GM19035 (cell line): ENCODE results near the gene NAT8L.

Experiments
- ATAC-seq: cut with Tn5 transposase; IDR thresholded peaks from one replicate; pipeline ENCODE4 v1.9.1; 2021; ENCODE audit not compliant: unreplicated experiment

NAT8L gene

DNA sequence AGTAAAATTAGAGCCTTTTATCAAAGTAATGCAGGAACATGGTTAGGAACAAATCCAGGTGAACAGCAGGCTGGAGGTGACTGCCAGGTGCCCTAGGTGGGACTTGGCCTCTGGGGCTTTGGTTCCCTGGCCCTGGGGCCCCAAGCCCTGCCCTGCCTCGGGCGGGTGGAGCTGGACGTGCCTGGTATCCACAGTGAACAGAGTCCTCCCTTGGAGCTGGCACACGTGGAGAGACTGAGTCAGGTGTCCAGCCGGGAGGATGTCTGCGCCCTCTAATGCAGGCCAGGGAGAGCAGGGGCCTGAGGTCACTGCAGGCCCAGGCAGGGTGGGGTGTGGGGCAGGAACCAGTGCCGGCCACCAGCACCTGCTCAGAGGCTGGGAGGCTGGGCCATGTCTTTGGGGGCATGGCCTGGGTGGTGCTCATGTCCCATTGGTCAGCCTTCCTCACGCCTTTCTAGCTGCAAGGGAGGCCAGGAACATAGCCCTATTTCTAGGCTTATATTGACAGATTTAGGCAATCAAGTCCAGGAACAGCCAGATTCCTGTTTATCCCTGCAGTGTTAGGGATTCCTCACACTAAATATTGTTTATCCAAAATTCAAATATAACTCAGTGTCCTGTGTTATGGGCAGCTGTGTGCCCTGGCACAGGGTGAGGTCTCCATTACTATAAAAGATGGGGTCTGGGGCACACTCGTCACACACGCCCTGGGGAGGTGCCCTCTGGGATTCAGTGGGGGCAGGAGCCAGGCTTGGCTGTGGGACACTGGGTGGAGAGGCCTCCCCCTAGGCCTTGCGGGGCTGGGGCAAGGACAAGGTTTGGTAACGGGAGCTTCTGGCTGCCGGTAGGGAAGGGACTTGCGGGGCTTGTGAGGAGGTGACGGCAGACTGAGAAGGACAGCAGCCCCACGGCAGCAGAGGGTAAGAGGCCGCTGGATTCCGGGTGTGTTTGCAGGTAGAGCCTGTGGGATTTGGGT, 14.3 kb upstream of the NAT8L start:
- ATAC-seq: no peak

DNA sequence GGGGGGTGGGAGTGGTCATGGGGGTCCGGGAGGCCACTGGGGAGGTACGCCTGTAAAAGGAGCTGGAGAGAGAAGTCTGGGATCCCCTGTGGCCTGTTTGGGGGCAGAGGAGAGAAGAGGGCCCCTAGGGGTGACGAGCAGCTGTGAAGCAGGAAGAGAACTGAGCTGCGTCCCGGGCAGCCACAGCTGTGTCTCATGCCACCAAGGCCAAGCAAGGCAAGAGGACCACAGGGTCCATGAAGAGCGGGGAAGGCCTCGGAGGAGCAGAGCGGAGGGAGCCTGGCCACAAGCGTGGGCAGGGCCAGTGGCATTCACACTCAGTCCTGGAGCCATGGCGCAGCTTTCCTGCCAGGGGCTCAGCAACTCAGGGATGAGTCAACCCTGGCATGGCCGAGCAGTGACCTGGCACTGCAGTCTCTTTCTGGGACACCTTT, 13.6 kb upstream of the NAT8L start:
- ATAC-seq: no peak

DNA sequence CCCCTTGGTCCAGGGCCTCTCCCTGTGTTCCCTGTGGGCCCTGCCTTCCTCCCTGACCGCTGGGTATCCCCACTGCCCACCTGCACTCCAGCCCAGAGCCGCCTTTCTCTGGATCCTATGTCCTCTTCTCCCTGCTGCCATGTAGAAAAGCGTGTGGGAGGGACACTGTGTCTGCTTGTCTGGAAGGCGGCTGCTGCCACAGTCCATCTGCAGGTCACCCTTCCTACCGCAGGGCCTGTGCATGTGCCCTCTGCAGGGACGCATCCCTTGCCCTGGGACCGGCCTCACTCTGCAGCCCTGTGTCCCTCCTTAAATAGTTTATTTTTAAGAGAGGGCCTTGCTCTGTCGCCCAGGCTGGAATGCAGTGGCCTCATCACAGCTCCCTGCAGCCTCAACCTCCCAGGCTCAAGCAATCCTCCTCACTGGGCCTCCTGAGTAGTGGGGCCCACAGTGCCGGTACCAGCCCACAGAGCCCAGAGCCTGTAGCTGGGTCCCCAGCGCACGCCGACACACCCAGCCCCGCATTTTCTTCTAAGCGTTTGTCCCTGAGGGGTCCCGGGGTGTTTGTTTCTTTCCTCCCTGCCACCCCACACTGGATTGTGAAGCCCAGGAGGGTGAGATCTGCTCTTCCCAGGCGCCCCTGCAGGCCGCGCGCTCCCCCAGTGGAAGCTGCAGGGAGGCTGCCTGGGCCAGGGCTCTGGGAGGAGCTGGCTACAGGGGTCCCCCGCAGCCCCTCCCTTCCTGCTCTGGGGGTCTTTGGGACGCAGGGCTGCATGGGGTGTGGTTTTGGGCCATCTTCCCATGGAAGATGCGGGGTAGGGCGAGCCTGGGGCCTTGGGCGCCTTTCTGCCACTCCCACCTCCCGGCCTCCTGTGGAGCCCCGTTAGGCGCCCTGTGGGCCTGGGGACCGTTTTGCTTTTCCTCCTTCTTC, 12.8 kb upstream of the NAT8L start:
- ATAC-seq: no peak

DNA sequence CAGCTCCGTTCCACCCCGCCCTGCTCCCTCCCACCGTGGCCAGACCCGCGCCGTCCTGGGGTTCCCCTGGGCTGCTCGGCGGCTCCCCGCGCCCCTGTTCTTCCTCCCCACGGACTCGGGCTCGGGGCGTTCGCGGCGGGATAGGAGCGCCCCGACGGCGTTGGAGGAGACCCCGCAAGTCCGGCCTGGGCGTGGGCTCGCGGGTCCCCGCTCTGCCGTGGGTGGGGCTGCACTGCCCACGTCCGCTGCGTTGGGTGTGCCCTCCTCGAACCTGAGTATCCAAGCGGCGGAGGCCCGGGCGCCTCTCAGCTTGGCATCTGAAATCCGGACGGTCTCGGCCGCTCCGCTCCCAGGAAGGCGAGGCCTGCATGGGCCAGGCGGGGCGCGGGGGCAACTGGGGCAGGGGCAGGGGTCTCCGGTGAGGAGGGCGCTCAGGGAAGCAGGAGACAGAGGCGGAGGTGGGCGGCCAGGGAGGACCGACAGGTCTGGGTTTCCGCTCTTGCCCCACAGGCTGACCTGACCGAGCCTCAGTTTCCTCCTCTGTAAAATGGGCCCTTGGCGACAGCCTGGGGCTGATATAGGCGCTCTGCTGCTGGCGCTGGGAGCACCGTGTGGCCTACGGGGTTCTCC, 12.0 kb upstream of the NAT8L start:
- no peak for ATAC-seq

DNA sequence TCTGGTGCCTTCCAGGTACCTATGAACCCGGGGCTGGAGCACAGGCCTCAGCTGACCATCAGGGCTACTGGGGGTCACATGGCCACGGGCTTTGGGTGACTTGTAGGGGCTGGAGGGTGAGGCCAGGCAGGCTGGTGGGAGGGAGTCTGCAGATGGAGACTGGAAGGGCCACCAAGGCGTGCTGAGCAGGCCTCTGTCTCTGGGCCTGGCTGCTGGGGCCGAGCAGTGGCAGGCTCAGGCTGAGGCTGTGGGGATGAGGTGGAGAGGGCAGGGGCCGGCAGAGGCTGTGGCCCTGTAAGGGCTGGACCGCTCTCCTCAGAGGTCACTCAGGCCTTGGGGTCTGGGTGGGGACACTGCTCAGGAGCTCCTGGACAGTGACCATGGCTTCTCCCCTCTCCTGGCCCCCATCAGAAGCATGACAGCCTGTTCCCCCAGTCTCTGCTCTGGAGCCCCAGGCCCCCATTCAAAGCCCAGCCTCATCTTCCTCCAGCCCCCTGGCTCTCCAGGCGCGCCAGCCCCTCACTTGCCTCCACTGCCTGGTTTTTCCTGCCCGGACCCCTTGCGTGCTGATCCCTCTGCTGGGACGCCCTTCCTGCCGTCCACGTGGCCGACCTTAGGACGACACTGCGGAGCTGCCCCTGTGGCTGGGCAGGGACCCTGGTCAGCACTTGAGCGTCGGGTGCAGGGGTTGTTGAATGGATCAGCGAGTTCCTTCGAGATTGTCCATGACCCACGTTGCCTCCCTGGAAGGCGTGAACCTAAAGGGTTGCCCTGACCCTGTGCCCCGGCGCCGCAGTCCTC, 11.1 kb upstream of the NAT8L start:
- no peak for ATAC-seq

DNA sequence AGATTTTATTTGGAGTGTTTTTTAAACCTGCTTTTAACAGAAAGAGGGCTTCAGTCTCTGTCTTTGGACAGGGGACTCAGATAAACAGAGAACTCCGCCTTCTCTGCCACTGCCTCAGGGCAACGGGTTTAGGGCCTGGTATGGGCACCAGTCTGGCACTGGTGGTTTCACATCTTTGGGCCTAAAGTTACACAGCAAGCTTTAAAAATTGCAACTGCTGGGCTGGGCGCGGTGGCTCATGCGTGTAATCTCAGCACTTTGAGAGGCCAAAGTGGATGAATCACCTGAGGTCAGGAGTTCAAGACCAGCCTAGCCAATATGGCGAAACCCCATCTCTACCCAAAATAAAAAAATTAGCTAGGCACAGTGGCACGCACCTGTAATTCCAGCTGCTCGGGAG, 10.3 kb upstream of the NAT8L start:
- ATAC-seq: no peak

DNA sequence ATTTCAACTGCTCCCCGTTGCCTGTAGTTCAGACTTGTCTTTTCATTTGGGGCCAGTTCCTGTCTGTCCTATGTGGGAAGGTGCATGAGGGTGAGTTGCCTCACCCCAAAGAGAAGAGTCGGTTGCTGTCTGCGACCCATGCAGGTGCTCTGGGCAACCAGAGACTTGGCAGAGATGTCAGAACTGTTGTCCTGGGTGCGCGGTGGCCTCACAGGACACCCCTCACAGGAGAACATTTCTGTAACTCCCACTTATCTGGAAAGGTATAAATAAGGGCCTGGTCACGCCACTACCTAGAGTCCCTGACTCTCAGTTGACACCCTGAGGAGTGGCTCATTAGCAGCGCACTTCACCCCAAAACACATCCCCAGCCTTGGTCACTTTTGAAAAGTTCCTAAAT, 9.7 kb upstream of the NAT8L start:
- no peak for ATAC-seq

DNA sequence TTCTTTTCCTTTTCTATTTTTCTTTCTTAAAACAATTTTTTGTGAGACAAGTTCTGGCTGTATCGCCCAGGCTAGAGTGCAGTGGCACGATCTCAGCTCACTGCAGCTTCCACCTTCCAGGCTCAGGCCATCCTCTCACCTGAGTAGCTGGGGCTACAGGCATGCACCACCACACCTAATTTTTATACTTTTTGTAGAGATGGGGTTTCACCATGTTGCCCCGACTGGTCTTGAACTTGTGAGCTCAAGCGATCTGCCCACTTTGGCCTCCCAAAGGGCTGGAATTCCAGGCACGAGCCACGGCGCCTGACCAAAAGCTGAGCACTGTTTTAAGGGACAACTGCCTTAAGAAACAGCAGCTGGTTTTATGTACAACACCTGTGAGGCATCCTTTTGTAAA, 9.3 kb upstream of the NAT8L start:
- no peak for ATAC-seq

DNA sequence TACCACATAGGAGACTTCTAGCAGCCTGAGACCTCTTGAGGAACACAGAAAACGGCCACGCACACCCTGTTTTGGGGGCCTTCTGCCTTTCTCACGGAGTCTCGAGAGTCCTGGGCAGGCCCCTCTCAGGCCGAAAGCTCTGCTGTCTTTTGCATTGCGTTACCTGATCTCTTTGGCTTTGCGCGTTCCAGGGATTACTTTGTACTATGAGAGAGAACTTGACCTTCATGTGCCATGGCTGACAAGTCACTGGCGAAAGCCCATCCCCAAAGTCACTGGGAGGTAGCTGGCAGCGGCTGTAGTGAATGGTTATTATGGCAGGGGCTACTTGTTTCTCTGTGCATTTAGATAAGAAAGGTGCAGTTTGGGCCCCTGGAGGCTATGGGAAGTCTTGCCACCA, 8.0 kb upstream of the NAT8L start:
- ATAC-seq: no peak

DNA sequence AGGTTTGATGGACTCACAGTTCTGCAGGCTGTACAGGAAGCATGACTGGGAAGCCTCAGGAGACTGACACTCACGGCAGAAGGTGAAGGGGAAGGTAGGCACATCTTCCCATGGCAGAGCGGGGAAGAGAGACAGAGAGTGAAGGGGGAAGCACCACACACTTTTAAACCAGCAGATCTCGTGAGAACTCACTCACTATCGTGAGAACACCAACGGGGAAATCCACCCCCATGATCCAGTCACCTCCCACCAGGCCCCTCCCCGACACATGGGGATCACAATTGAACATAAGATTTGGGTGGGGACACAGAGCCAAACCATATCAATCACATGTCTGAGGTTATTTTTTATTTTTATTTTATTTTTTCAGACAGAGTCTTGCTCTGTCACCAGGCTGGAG, 4.9 kb upstream of the NAT8L start:
- ATAC-seq: no peak

DNA sequence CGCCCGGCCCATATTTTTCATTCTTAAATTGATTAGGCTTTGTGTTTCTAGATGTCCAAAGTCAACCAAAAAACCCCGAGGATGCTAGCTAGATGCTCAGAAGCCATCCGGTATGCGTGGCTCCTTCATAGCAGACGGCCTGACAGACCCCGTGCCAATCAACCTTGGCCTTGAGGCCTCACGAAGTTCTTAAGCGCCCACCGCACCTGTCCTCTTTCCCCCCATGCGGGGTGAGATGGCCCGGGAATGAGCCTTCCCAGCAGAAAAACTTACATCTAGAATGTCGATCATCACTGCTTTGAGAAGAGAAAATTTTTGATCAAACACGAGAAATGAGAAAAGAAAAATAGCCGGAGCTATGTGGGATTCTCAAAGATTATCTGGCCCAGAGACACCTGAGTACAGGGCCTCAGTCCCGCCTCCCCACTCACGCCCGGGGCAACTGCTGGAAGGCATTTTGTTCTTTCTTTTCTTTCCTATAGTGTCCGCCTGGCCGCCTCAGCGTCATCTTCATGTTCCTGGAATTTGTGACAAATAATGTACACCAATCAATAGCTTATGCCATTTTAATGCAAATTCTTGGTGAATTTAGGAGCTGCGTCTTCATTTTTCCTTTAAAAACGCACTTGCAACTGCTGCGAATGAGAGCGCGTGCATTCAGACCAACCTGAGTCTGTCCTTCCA, 1.6 kb upstream of the NAT8L start:
- ATAC-seq: no peak

DNA sequence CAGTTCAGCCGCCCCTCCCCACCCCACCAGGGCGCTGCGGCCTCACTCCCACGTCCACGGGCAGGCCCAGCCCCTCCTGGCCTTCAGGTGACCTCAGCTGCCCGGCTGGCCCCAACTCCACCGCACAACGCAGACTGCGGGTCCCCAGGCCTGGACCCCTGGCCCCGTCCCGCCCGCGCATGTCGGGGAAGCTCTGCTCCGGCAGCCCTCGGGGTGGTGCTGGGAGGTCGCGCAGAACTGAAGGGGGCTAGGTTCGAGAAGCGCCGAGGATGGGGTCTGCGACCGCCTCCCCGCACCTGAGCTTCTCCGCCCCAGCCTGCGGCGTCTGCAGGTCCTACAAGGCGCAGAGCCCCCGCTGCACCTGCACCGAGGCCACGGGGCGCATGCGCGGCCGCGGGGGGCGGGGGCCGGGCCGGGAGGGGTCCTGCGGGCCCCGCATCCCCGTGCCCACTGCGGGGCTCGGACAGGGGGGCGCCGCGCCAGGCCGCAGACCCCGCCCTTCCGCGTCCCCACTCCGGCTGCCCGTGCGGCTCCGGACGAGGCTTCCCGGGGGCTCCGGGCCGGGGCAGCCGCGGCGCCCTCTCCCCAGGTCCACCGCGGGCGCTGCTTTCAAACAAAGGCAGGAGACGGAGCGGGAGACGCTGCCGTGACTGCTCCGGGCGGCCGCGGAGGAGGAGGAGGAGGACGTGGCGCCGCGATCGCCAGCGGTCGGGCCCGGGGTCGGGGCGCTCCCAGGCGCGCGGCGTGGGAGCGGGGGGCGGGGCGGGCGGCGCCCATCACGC, 672 bp upstream of the NAT8L start:
- ATAC-seq: no peak

DNA sequence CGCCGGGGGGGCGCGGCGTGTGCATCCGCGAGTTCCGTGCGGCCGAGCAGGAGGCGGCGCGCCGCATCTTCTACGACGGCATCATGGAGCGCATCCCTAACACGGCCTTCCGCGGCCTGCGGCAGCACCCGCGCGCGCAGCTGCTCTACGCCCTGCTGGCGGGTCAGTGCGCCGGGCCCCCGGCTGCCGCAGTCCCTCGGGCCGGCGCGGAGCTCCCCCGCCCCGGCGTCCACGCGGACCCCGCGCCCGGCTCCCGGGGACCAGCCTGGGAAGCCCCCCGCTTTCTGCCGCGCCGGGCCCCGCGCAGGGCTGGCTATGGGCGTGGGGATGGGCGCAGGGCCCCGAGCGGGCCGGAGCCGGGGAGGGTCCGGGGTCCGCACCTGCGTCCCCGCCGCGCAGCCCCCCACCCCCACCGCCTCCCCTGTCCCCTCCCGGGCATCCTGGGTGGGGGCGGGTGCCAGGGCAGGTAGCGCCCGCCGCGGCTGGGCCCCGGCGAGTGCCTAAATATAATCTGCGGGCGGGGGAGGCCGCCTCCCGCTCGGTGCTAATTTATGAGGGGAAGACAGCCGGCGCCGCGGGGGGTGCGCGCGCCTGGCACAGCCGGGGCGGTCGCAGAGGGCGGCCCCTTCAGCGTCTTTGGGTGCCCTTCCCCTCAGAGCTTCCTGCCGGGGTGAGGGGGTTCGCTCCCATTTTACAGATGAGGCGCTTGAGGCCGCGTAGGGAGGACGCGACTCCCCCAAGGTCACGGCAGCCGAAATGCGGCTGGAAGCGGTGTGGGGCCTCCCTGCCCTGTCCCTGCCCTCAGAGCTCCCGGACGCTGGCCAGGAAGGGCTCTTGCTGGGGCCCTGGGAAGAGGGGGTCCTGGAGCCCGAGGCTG, 837 bp downstream of the NAT8L start:
- ATAC-seq: no peak

DNA sequence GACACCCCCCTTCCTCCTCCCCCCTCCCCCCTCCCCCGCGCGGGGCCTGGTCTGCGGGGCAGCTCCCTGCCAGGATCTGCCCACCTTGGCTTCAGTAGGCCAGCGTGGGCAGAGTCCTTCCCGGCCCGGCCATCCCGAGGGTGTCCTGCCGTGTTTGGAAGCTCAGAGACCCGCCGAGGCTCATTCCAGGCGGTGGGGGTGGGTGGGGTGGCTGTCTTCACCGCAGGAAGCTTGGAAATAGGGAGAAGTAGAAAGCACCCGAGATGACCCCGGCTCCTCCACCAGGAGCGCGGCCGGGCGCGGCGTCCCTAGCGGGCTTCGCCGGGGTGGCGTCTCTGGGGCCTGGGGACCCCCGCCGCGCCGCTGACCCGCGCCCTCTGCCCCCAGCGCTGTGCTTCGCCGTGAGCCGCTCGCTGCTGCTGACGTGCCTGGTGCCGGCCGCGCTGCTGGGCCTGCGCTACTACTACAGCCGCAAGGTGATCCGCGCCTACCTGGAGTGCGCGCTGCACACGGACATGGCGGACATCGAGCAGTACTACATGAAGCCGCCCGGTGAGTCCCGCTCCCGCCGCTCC, 1.6 kb downstream of the NAT8L start:
- no peak for ATAC-seq

DNA sequence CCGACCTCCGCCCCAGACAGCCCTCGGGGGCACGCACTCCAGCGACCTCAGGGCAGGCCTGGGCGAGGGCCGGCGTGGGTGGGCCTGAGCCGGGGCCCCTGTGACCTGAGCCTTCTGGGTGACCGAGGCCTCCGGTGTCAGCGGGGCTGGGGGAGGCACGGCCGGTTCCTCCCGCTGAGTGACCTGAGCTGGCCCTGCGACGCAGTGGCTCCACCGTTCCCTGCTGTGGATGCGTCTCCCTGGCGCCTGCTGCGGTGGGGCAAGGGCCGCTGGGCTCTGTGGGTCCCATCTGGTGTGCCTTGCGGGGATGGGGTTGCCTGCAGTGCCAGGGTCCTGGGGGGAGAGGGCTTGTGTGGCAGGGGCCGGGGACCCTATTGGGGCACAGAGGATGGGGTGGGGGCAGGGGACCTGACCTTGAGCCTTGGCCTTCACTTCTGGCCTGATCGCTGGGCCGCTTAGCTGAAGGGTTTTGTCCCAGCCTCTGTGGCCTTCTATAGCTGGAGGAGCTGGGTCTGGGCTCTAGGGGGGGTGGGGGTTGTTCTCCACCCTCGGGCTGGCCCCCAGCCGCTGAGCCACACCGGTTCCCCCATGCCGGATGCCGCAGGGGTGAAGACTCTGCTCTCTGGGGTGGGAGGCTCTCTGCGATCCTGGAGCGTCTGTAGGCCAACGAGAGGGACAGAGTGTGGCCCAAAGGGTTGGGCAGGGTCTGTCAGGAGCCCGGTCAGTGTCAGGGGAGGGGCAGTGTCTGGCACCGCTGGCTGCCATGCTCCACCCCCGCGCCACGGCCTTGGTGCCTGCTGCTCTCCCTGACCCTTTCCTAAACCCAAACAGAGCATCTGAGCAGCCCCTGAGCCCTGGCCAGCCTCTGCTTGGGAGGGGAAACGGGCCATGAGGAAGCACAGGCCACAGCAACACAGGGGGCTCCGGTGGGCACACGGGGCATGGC, 2.3 kb downstream of the NAT8L start:
- no peak for ATAC-seq

DNA sequence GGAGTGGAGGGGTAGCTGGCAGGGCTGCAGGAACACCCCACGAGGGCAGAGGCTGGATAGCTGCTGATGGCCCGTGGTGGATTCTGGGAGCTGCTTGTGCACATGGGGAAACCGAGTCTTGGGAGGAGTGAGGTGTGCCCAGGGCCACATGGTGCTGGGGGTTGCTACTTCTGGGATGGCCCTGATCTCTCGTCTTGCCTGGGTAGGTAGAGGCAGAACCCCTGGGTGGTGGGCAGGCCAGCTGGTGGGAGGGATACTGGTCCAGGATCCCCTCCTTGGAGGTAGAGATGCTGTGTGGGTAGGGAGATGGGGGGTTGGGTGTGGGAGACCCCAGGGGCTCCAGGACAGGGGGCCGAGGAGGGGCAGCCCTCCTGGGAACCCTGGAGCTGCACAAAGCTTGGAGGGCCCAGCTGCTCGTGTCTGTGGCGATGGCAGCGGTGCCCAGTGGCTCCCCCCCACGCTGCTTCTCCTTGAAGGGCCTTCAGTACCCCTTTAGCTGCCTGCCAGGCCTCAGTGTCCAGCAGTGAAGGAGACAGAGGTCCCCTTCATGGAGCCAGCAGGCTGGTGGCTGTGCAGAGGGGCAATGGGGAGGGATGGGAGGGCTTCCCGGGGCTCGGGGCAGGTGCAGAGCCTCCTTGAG, 3.2 kb downstream of the NAT8L start:
- no peak for ATAC-seq
